Natural killer cell (primary cell): ENCODE results near the gene SRRM4. TPM values are rescaled to one million over a fixed set of nuclear protein-coding genes. Genes with fewer than 3 reads are reported as not detected.

Source experiments
- ATAC-seq, 3 donors: fragments of 150-1000 bp in 2 of 3; fragments of 200-7000 bp in 1 of 3; cut with Tn5 transposase; 1 replicate in 1 of 3; 2 replicates in 2 of 3; pipeline ENCODE4 v1.10.0; 2021; ENCODE audit warnings: mild to moderate bottlenecking in 2 of 3, moderate library complexity in 2 of 3
- DNase-seq, 2 donors: peaks; one replicate each; pipeline versions ENCODE4 v3.0.0 to v3.0.0-alpha.2; 2013 to 2021; ENCODE audit warnings: mixed read lengths in 1 of 2
- H3K27ac ChIP-seq: one replicate; pipeline ENCODE4 v1.5.1; 2013; ENCODE audit warnings: mild to moderate bottlenecking, low read length
- H3K27me3 ChIP-seq: one replicate; pipeline ENCODE4 v1.6.1; 2013; ENCODE audit warnings: low read length; ENCODE audit not compliant: control insufficient read depth, insufficient read depth
- H3K36me3 ChIP-seq: one replicate; pipeline ENCODE4 v1.6.1; 2013; ENCODE audit warnings: low read length; ENCODE audit not compliant: control insufficient read depth, insufficient read depth
- H3K4me1 ChIP-seq: one replicate; pipeline ENCODE4 v1.6.1; 2013; ENCODE audit warnings: low read length; ENCODE audit not compliant: control insufficient read depth, insufficient read depth
- H3K4me3 ChIP-seq: one replicate; pipeline ENCODE4 v1.5.1; 2013; ENCODE audit warnings: low read length
- H3K9me3 ChIP-seq: one replicate; pipeline ENCODE4 v1.6.1; 2013; ENCODE audit warnings: low read length; ENCODE audit not compliant: control insufficient read depth, insufficient read depth
- H3K27ac Mint-ChIP-seq, 2 donors: one replicate each; pipeline ENCODE4 v1.8.0; 2022; ENCODE audit warnings: mild to moderate bottlenecking in 2 of 2, mixed read lengths in 2 of 2, moderate library complexity in 1 of 2
- H3K27me3 Mint-ChIP-seq, 2 donors: one replicate each; pipeline ENCODE4 v1.8.0; 2022; ENCODE audit warnings: low read depth in 2 of 2, mixed read lengths in 2 of 2
- H3K36me3 Mint-ChIP-seq: one replicate; pipeline ENCODE4 v1.8.0; 2022; ENCODE audit warnings: mixed read lengths
- H3K4me1 Mint-ChIP-seq, 2 donors: one replicate each; pipeline ENCODE4 v1.8.0; 2022; ENCODE audit warnings: mixed read lengths in 2 of 2
- H3K4me3 Mint-ChIP-seq: one replicate; pipeline ENCODE4 v1.8.0; 2022; ENCODE audit warnings: mild to moderate bottlenecking, moderate library complexity, mixed read lengths
- H3K9me3 Mint-ChIP-seq, 2 donors: one replicate each; pipeline ENCODE4 v1.8.0; 2022; ENCODE audit warnings: mixed read lengths in 2 of 2
- CTCF ChIP-seq: fragments of 200-600 bp; IDR thresholded peaks from one replicate; pipeline ENCODE4 v1.8.0; 2022; ENCODE audit warnings: antibody characterized with exemption
- whole genome bisulfite sequencing: methylation state at CpG from one replicate; pipeline ENCODE4 v1.1.7; 2013; ENCODE audit warnings: missing lambda C conversion rate; ENCODE audit not compliant: insufficient coverage; 5-methylcytosine and 5-hydroxymethylcytosine counted together
- intact Hi-C: fragments of 100-400 bp; cut with micrococcal nuclease; formaldehyde crosslinking; loops from one replicate; pipeline ENCODE4 v1.14.2; 2022
- total RNA-seq, 4 donors: library from RNA; stranded (reverse); fragments of 120-200 nt in 1 of 4; gene quantifications; one replicate each; pipeline versions ENCODE4 v1.2.3 to v1.2.4, GENCODE V29; 2013 to 2022

SRRM4 gene
- total RNA-seq, 3 donors from 2014 or later (not counting 1 experiment from before 2014, with no cell fraction given): not detected

GRCh38 chr12:118984161-118984943 is 3.0 kb downstream of the SRRM4 start:
- H3K9me3 Mint-ChIP-seq: no peaks in the 10 kb centered on the region
- H3K4me1 ChIP-seq: no peaks in the 10 kb centered on the region
- H3K27me3 Mint-ChIP-seq: peaks cover 24 to 25% of the 10 kb centered on the region in 2 donors
- intact Hi-C loops: no loop called here
- no peaks in the 10 kb centered on the region for H3K36me3 ChIP-seq
- 75% methylated on average over 2 of the region's 2 CpGs for WGBS
- no peak overlapping the region for H3K27ac Mint-ChIP-seq
- H3K9me3 ChIP-seq: peaks cover 2% of the 10 kb centered on the region
- no peaks in the 10 kb centered on the region for H3K36me3 Mint-ChIP-seq
- H3K27ac ChIP-seq: no peak overlapping the region
- H3K4me1 Mint-ChIP-seq: no peaks in the 10 kb centered on the region
- ATAC-seq (no peak), DNase-seq (no peak)
- no peak overlapping the region for H3K4me3 ChIP-seq
- peaks cover 21% of the 10 kb centered on the region for H3K27me3 ChIP-seq
- TF ChIP-seq CTCF: no peak
- H3K4me3 Mint-ChIP-seq: no peak overlapping the region

- peaks cover 10% of the 10 kb centered on the region for H3K27me3 ChIP-seq
- DNase-seq (no peak), ATAC-seq (no peak)
- peaks cover 24 to 25% of the 10 kb centered on the region in 2 donors for H3K27me3 Mint-ChIP-seq
- no peak for TF ChIP-seq CTCF
- H3K4me1 Mint-ChIP-seq: no peaks in the 10 kb centered on the region
- no peaks in the 10 kb centered on the region for H3K36me3 ChIP-seq
- no peak overlapping the region for H3K27ac Mint-ChIP-seq
- H3K27ac ChIP-seq: no peak overlapping the region
- H3K9me3 Mint-ChIP-seq: no peaks in the 10 kb centered on the region
- 48% methylated on average over 8 of the region's 8 CpGs for WGBS
- H3K9me3 ChIP-seq: no peaks in the 10 kb centered on the region
- H3K4me3 ChIP-seq: no peak overlapping the region
- no peaks in the 10 kb centered on the region for H3K36me3 Mint-ChIP-seq
- no peak overlapping the region for H3K4me3 Mint-ChIP-seq
- intact Hi-C loops: no loop called here
- no peaks in the 10 kb centered on the region for H3K4me1 ChIP-seq
Observed at GRCh38 chr12:118986050-118986449, 4.7 kb downstream of the SRRM4 start.

- DNase-seq (no peak), ATAC-seq (no peak)
- H3K9me3 ChIP-seq: no peaks in the 10 kb centered on the region
- no peak overlapping the region for H3K4me3 ChIP-seq
- Mint-ChIP-seq H3K36me3 (no peaks in the 10 kb centered on the region), H3K4me1 (no peaks in the 10 kb centered on the region), H3K27me3 (no peaks in the 10 kb centered on the region), H3K4me3 (no peak overlapping the region), H3K27ac (no peak overlapping the region), H3K9me3 (no peaks in the 10 kb centered on the region)
- H3K4me1 ChIP-seq: no peaks in the 10 kb centered on the region
- peaks cover 3% of the 10 kb centered on the region for H3K27me3 ChIP-seq
- no peaks in the 10 kb centered on the region for H3K36me3 ChIP-seq
- WGBS: 64% methylated on average over 5 of the region's 5 CpGs
- no peak overlapping the region for H3K27ac ChIP-seq
- intact Hi-C loops: no loop called here
- no peak for TF ChIP-seq CTCF
Observed at GRCh38 chr12:118999107-118999506, 17.8 kb downstream of the SRRM4 start.

GRCh38 chr12:119005085-119005484 is 23.7 kb downstream of the SRRM4 start:
- no peak overlapping the region for H3K4me3 Mint-ChIP-seq
- WGBS: 67% methylated on average over 5 of the region's 5 CpGs
- no peak overlapping the region for H3K27ac ChIP-seq
- H3K27me3 Mint-ChIP-seq: peaks cover 17 to 19% of the 10 kb centered on the region in 2 donors
- TF ChIP-seq CTCF: no peak
- peaks cover 7% of the 10 kb centered on the region for H3K27me3 ChIP-seq
- no peak overlapping the region for H3K4me3 ChIP-seq
- H3K9me3 Mint-ChIP-seq: peaks cover 0 to 2% of the 10 kb centered on the region in 2 donors
- intact Hi-C loops: no loop called here
- no peaks in the 10 kb centered on the region for H3K9me3 ChIP-seq
- H3K36me3 ChIP-seq: no peaks in the 10 kb centered on the region
- DNase-seq (no peak), ATAC-seq (no peak)
- H3K4me1 Mint-ChIP-seq: no peaks in the 10 kb centered on the region
- no peaks in the 10 kb centered on the region for H3K36me3 Mint-ChIP-seq
- no peak overlapping the region for H3K27ac Mint-ChIP-seq
- no peaks in the 10 kb centered on the region for H3K4me1 ChIP-seq
